ENCODE data around the gene CCNL2. TPM values are rescaled to one million over a fixed set of nuclear protein-coding genes. Genes with fewer than 3 reads are reported as not detected.

Gene CCNL2
- total RNA-seq, 1 donor from 2014 or later = 134 TPM

- TF ChIP-seq CTCF (IDR thresholded peaks at IDR 0.05; ENCODE audit: insufficient read depth, low read length, poor library complexity, severe bottlenecking) = no peak
- no peak for DNase-seq (ENCODE audit: low read depth)
- H3K27me3 ChIP-seq (ENCODE audit: control insufficient read depth, insufficient read depth, low read length) = no peaks in the 10 kb centered on the region
- no peaks in the 10 kb centered on the region for H3K36me3 ChIP-seq (ENCODE audit: control insufficient read depth, insufficient read depth, low read length)
- peak overlapping the region; percentile 53 for H3K4me3 ChIP-seq (ENCODE audit: low read depth, low read length)
Measured at GRCh38 chr1:1435911-1436629, 36.9 kb upstream of the CCNL2 start.

GRCh38 chr1:1435106-1435903 is 36.2 kb upstream of the CCNL2 start, which contains the start of gene VWA1:
VWA1 (plus strand) TSS chr1:1435690; CDS start chr1:1435749, 59 bp downstream.
- TF ChIP-seq CTCF (IDR thresholded peaks at IDR 0.05; ENCODE audit: insufficient read depth, low read length, poor library complexity, severe bottlenecking) = no peak
- peak within 1 kb of the TSS; percentile 53 for H3K4me3 ChIP-seq (ENCODE audit: low read depth, low read length)
- no peaks in the 10 kb centered on the region for H3K36me3 ChIP-seq (ENCODE audit: control insufficient read depth, insufficient read depth, low read length)
- no peaks in the 10 kb centered on the region for H3K27me3 ChIP-seq (ENCODE audit: control insufficient read depth, insufficient read depth, low read length)
- DNase-seq (ENCODE audit: low read depth) = no peak

- no peaks in the 10 kb centered on the region for H3K27me3 ChIP-seq (ENCODE audit: control insufficient read depth, insufficient read depth, low read length)
Measured at GRCh38 chr1:1434824-1435105, 35.6 kb upstream of the CCNL2 start.

GRCh38 chr1:1434131-1434823 is 35.1 kb upstream of the CCNL2 start:
- DNase-seq (ENCODE audit: low read depth) = no peak
- no peaks in the 10 kb centered on the region for H3K36me3 ChIP-seq (ENCODE audit: control insufficient read depth, insufficient read depth, low read length)
- H3K4me3 ChIP-seq (ENCODE audit: low read depth, low read length) = no peak overlapping the region
- no peaks in the 10 kb centered on the region for H3K27me3 ChIP-seq (ENCODE audit: control insufficient read depth, insufficient read depth, low read length)
- TF ChIP-seq CTCF (IDR thresholded peaks at IDR 0.05; ENCODE audit: insufficient read depth, low read length, poor library complexity, severe bottlenecking) = no peak

More at GRCh38 chr1:1434824-1435105, 35.6 kb upstream of the CCNL2 start:
- Histone ChIP-seq H3K4me3 (ENCODE audit: low read depth, low read length) (no peak overlapping the region), H3K36me3 (ENCODE audit: control insufficient read depth, insufficient read depth, low read length) (no peaks in the 10 kb centered on the region)
- no peak for DNase-seq (ENCODE audit: low read depth)
- no peak for TF ChIP-seq CTCF (IDR thresholded peaks at IDR 0.05; ENCODE audit: insufficient read depth, low read length, poor library complexity, severe bottlenecking)

- TF ChIP-seq CTCF (IDR thresholded peaks at IDR 0.05; ENCODE audit: insufficient read depth, low read length, poor library complexity, severe bottlenecking) = no peak
- no peaks in the 10 kb centered on the region for H3K27me3 ChIP-seq (ENCODE audit: control insufficient read depth, insufficient read depth, low read length)
- no peak for DNase-seq (ENCODE audit: low read depth)
- H3K36me3 ChIP-seq (ENCODE audit: control insufficient read depth, insufficient read depth, low read length) = no peaks in the 10 kb centered on the region
- H3K4me3 ChIP-seq (ENCODE audit: low read depth, low read length) = no peak overlapping the region
Measured at GRCh38 chr1:1433804-1434130, 34.6 kb upstream of the CCNL2 start.
